Parathyroid adenoma (tissue), 2 donors: ENCODE results near the gene ABCC5.
"Not testable (repeated sequence)": the region's sequence is repeated elsewhere in the genome, so short reads cannot be mapped to it uniquely, and the experiment has no call there.

Experiments used
- H2AFZ ChIP-seq: fragments of 300-600 bp; sonication (generic); one replicate; pipeline ENCODE4 v1.7.0; 2017; ENCODE audit warnings: antibody characterized with exemption, mild to moderate bottlenecking
- H3K27ac ChIP-seq: fragments of 300-600 bp; sonication (generic); one replicate; pipeline ENCODE4 v1.7.0; 2017
- H3K27me3 ChIP-seq: fragments of 300-600 bp; sonication (generic); one replicate; pipeline ENCODE4 v1.7.0; 2017; ENCODE audit warnings: low read length; ENCODE audit not compliant: control insufficient read depth, insufficient read depth
- H3K36me3 ChIP-seq: fragments of 300-600 bp; sonication (generic); one replicate; pipeline ENCODE4 v1.7.0; 2017; ENCODE audit warnings: low read length; ENCODE audit not compliant: control insufficient read depth, insufficient read depth
- H3K4me1 ChIP-seq: fragments of 300-600 bp; sonication (generic); one replicate; pipeline ENCODE4 v1.7.0; 2017; ENCODE audit warnings: control low read depth
- H3K4me2 ChIP-seq: fragments of 300-600 bp; sonication (generic); one replicate; pipeline ENCODE4 v1.7.0; 2017; ENCODE audit warnings: low read length
- H3K4me3 ChIP-seq: fragments of 300-600 bp; sonication (generic); one replicate; pipeline ENCODE4 v1.7.0; 2017; ENCODE audit warnings: low read depth, low read length
- H3K79me2 ChIP-seq: fragments of 300-600 bp; sonication (generic); one replicate; pipeline ENCODE4 v1.7.0; 2017; ENCODE audit warnings: control low read depth
- H3K9ac ChIP-seq: fragments of 300-600 bp; sonication (generic); one replicate; pipeline ENCODE4 v1.7.0; 2017; ENCODE audit warnings: mild to moderate bottlenecking
- H3K9me3 ChIP-seq: fragments of 300-600 bp; sonication (generic); one replicate; pipeline ENCODE4 v1.7.0; 2017; ENCODE audit warnings: low read length; ENCODE audit not compliant: control insufficient read depth
- TF ChIP-seq, protein P1 (sequence below): fragments of 300-600 bp; sonication (generic); IDR thresholded peaks from one replicate; pipeline ENCODE4 v1.7.0; 2017; ENCODE audit warnings: antibody characterized with exemption, mild to moderate bottlenecking
- donor health status: primary hyperparathyroidism.

Gene ABCC5

GRCh38 chr3:184011230-184011876, 6.3 kb downstream of the ABCC5 start:
- TF ChIP-seq, protein P1, sequence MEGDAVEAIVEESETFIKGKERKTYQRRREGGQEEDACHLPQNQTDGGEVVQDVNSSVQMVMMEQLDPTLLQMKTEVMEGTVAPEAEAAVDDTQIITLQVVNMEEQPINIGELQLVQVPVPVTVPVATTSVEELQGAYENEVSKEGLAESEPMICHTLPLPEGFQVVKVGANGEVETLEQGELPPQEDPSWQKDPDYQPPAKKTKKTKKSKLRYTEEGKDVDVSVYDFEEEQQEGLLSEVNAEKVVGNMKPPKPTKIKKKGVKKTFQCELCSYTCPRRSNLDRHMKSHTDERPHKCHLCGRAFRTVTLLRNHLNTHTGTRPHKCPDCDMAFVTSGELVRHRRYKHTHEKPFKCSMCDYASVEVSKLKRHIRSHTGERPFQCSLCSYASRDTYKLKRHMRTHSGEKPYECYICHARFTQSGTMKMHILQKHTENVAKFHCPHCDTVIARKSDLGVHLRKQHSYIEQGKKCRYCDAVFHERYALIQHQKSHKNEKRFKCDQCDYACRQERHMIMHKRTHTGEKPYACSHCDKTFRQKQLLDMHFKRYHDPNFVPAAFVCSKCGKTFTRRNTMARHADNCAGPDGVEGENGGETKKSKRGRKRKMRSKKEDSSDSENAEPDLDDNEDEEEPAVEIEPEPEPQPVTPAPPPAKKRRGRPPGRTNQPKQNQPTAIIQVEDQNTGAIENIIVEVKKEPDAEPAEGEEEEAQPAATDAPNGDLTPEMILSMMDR = no peak

GRCh38 chr3:184008161-184008560, 9.5 kb downstream of the ABCC5 start:
- TF ChIP-seq, protein P1 = no peak
- Histone ChIP-seq H3K4me1 (peaks cover 21% of the 10 kb centered on the region), H2AFZ (no peak overlapping the region), H3K27me3 (no peaks in the 10 kb centered on the region), H3K36me3 (no peaks in the 10 kb centered on the region), H3K9me3 (no peaks in the 10 kb centered on the region), H3K4me3 (no peak overlapping the region), H3K9ac (no peak overlapping the region), H3K27ac (no peak overlapping the region), H3K4me2 (no peak overlapping the region), H3K79me2 (no peaks in the 10 kb centered on the region)

More at GRCh38 chr3:184011230-184011876, 6.3 kb downstream of the ABCC5 start:
- H2AFZ ChIP-seq = no peak overlapping the region
- no peak overlapping the region for H3K4me2 ChIP-seq
- H3K9ac ChIP-seq = no peak overlapping the region
- H3K4me1 ChIP-seq = peaks cover 16% of the 10 kb centered on the region
- H3K9me3 ChIP-seq = no peaks in the 10 kb centered on the region
- H3K4me3 ChIP-seq = no peak overlapping the region
- H3K36me3 ChIP-seq = no peaks in the 10 kb centered on the region
- H3K27me3 ChIP-seq = no peaks in the 10 kb centered on the region
- peaks cover 10% of the 10 kb centered on the region for H3K79me2 ChIP-seq
- H3K27ac ChIP-seq = no peak overlapping the region

- not testable (repeated sequence) for H3K9ac ChIP-seq, H3K79me2 ChIP-seq, H3K9me3 ChIP-seq, H3K27me3 ChIP-seq, H2AFZ ChIP-seq, H3K4me3 ChIP-seq, H3K4me2 ChIP-seq, H3K36me3 ChIP-seq
- peaks cover 21% of the 10 kb centered on the region for H3K4me1 ChIP-seq
- peak overlapping the region; percentile 72 for H3K27ac ChIP-seq
Observed at GRCh38 chr3:184007143-184007813, 10.4 kb downstream of the ABCC5 start.

- peaks cover 21% of the 10 kb centered on the region for H3K4me1 ChIP-seq
- no peak overlapping the region for H3K9ac ChIP-seq
- H3K27me3 ChIP-seq = no peaks in the 10 kb centered on the region
- TF ChIP-seq, protein P1 = no peak
- peaks cover 9% of the 10 kb centered on the region for H3K79me2 ChIP-seq
- H2AFZ ChIP-seq = no peak overlapping the region
- peak overlapping the region; percentile 70 for H3K4me2 ChIP-seq
- H3K36me3 ChIP-seq = no peaks in the 10 kb centered on the region
- H3K27ac ChIP-seq = peak overlapping the region; percentile 72
- peak overlapping the region; percentile 49 for H3K4me3 ChIP-seq
- no peaks in the 10 kb centered on the region for H3K9me3 ChIP-seq
Observed at GRCh38 chr3:184005941-184006507, 11.7 kb downstream of the ABCC5 start.

GRCh38 chr3:184004476-184004875, 13.2 kb downstream of the ABCC5 start:
- Histone ChIP-seq H3K27ac (peak overlapping the region; percentile 72), H3K4me2 (no peak overlapping the region), H2AFZ (no peak overlapping the region), H3K27me3 (no peaks in the 10 kb centered on the region), H3K9ac (no peak overlapping the region), H3K9me3 (no peaks in the 10 kb centered on the region), H3K36me3 (no peaks in the 10 kb centered on the region), H3K79me2 (peaks cover 21% of the 10 kb centered on the region), H3K4me1 (peaks cover 21% of the 10 kb centered on the region), H3K4me3 (no peak overlapping the region)
- TF ChIP-seq, protein P1 = no peak
